ENCODE data around the gene DAZAP1. TPM values are rescaled to one million over a fixed set of nuclear protein-coding genes. Genes with fewer than 3 reads are reported as not detected.
A peak's percentile ranks its signal among the peaks of the same experiment; 100 is the strongest.

The DAZAP1 gene
- total RNA-seq, 1 donor = 40.9 TPM

- H3K4me3 ChIP-seq (ENCODE audit: insufficient read depth, low read length) = no peak overlapping the region
- no peak for TF ChIP-seq CTCF (IDR thresholded peaks at IDR 0.05; ENCODE audit: extremely low read depth, low read depth, low read length)
- no peaks in the 10 kb centered on the region for H3K36me3 ChIP-seq (ENCODE audit: insufficient read depth, low read length)
- no peaks in the 10 kb centered on the region for H3K9me3 ChIP-seq (ENCODE audit: low read depth, low read length)
- no peak overlapping the region for H3K4me2 ChIP-seq (ENCODE audit: insufficient read depth, low read length)
- no peaks in the 10 kb centered on the region for H3K79me2 ChIP-seq (ENCODE audit: insufficient read depth, low read length)
- no peaks in the 10 kb centered on the region for H3K4me1 ChIP-seq (ENCODE audit: insufficient read depth, low read length)
- H2AFZ ChIP-seq (ENCODE audit: low read length) = no peak overlapping the region
- peak; percentile 94 for DNase-seq (ENCODE audit: insufficient read length, low spot score, missing footprints)
- no peak overlapping the region for H3K27ac ChIP-seq (ENCODE audit: low read depth, low read length)
- H3K27me3 ChIP-seq (ENCODE audit: insufficient read depth, low read length) = peaks cover 68% of the 10 kb centered on the region
- peaks cover 70% of the 10 kb centered on the region for H4K20me1 ChIP-seq (ENCODE audit: insufficient read depth, low read length)
These were observed 62.1 kb downstream of the DAZAP1 start for GRCh38 chr19:1469255-1470054.

DNA sequence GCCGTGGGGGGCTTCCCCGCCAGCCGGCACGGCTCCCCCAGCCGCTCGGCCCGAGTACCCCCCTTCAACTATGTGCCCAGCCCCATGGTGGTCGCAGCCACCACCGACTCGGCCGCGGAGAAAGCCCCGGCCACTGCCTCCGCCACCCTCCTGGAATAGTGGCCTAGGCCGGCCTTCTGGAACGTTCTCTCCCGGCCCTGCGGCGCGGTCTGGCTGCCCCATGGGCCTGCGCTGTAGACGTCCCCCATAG lies 62.6 kb downstream of the DAZAP1 start:
- Histone ChIP-seq H3K79me2 (ENCODE audit: insufficient read depth, low read length) (no peaks in the 10 kb centered on the region), H4K20me1 (ENCODE audit: insufficient read depth, low read length) (peaks cover 74% of the 10 kb centered on the region), H2AFZ (ENCODE audit: low read length) (no peak overlapping the region), H3K4me2 (ENCODE audit: insufficient read depth, low read length) (no peak overlapping the region), H3K27ac (ENCODE audit: low read depth, low read length) (no peak overlapping the region), H3K27me3 (ENCODE audit: insufficient read depth, low read length) (peaks cover 68% of the 10 kb centered on the region), H3K9me3 (ENCODE audit: low read depth, low read length) (no peaks in the 10 kb centered on the region), H3K4me3 (ENCODE audit: insufficient read depth, low read length) (no peak overlapping the region), H3K36me3 (ENCODE audit: insufficient read depth, low read length) (no peaks in the 10 kb centered on the region), H3K4me1 (ENCODE audit: insufficient read depth, low read length) (no peaks in the 10 kb centered on the region)
- TF ChIP-seq CTCF (IDR thresholded peaks at IDR 0.05; ENCODE audit: extremely low read depth, low read depth, low read length) = no peak
- DNase-seq (ENCODE audit: insufficient read length, low spot score, missing footprints) = no peak

DNA sequence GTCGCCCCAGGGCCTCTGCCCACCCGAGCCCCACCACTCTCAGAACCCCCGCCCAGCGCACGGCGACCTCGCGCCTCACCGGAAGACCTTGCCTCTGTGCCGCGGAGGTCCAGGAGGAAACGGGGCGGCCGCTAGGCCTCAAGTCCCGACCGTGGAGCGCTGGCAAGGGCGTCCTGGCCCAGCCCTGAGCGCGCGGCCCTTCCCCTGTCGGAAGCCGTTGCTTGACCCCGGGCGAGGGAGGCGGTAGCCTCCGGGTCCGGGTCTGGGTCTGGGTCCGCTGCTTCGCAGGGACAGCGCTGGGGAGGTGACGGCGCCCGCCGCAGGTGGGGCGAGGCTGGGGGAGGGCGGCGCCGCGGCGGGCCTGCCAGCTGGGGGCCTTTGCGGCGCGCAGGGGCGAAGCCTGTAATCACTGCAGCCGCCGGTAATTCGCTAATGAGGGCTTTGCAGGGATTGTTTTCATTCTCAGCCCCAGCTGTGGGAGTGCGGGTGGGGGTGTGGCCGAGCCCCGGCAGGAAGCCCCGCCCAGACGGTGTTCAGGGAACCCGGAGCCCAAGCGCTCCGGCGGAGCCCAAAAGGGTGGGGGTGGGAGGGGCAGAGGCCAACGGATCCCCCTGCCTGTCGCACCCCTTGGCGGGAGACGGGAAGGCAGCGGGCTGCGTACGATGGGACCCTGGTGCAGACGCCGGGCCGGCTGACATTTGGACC lies 63.1 kb downstream of the DAZAP1 start:
- H3K79me2 ChIP-seq (ENCODE audit: insufficient read depth, low read length) = no peaks in the 10 kb centered on the region
- no peaks in the 10 kb centered on the region for H3K36me3 ChIP-seq (ENCODE audit: insufficient read depth, low read length)
- peaks cover 72% of the 10 kb centered on the region for H4K20me1 ChIP-seq (ENCODE audit: insufficient read depth, low read length)
- H2AFZ ChIP-seq (ENCODE audit: low read length) = no peak overlapping the region
- no peak overlapping the region for H3K4me2 ChIP-seq (ENCODE audit: insufficient read depth, low read length)
- no peak overlapping the region for H3K4me3 ChIP-seq (ENCODE audit: insufficient read depth, low read length)
- no peaks in the 10 kb centered on the region for H3K9me3 ChIP-seq (ENCODE audit: low read depth, low read length)
- H3K27ac ChIP-seq (ENCODE audit: low read depth, low read length) = no peak overlapping the region
- peaks cover 68% of the 10 kb centered on the region for H3K27me3 ChIP-seq (ENCODE audit: insufficient read depth, low read length)
- H3K4me1 ChIP-seq (ENCODE audit: insufficient read depth, low read length) = no peaks in the 10 kb centered on the region
- no peak for TF ChIP-seq CTCF (IDR thresholded peaks at IDR 0.05; ENCODE audit: extremely low read depth, low read depth, low read length)
- DNase-seq (ENCODE audit: insufficient read length, low spot score, missing footprints) = peak; percentile 95

DNA sequence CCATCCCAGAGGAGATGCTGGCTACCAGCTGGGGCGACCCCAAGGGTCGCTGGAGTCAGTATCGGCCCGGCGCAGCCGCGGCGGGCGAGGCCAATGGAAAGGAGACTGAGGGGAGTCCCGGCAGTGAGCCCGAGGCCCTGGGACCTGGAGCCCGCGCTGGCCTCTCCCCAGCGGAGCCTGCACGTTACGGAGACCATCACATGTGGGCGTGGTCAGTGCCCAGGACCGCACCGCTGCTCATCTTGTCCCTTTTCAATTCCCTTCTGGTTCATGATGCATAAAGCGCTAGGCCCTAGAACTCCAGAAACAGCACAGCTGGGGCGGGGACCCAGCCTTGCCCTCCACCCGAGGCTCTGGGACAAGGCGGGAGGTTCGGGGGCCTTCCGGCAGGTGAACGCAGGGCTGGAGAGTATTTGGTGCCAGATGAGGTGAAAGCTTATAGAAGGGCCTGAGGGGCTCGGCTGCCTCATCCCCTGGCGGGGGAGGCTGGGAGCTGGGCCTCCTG lies 63.7 kb downstream of the DAZAP1 start:
- peaks cover 69% of the 10 kb centered on the region for H4K20me1 ChIP-seq (ENCODE audit: insufficient read depth, low read length)
- no peak for TF ChIP-seq CTCF (IDR thresholded peaks at IDR 0.05; ENCODE audit: extremely low read depth, low read depth, low read length)

More for the DNA sequence above, 63.7 kb downstream of the DAZAP1 start:
- H3K79me2 ChIP-seq (ENCODE audit: insufficient read depth, low read length) = no peaks in the 10 kb centered on the region
- H3K36me3 ChIP-seq (ENCODE audit: insufficient read depth, low read length) = no peaks in the 10 kb centered on the region
- H3K4me1 ChIP-seq (ENCODE audit: insufficient read depth, low read length) = no peaks in the 10 kb centered on the region
- H3K9me3 ChIP-seq (ENCODE audit: low read depth, low read length) = no peaks in the 10 kb centered on the region
- H3K27ac ChIP-seq (ENCODE audit: low read depth, low read length) = no peak overlapping the region
- H3K4me3 ChIP-seq (ENCODE audit: insufficient read depth, low read length) = no peak overlapping the region
- peak; percentile 97 for DNase-seq (ENCODE audit: insufficient read length, low spot score, missing footprints)
- H2AFZ ChIP-seq (ENCODE audit: low read length) = no peak overlapping the region
- peaks cover 66% of the 10 kb centered on the region for H3K27me3 ChIP-seq (ENCODE audit: insufficient read depth, low read length)
- H3K4me2 ChIP-seq (ENCODE audit: insufficient read depth, low read length) = no peak overlapping the region

Measured in osteoblast (primary cell).